HL-60/S4 (cell line): ENCODE data around the gene ANKRD40CL.

Source experiments
- in situ Hi-C: fragments of 300-500 bp; cut with MboI; formaldehyde crosslinking; loops from 2 replicates; pipeline ENCODE4 v1.14.3; 2022; ENCODE audit warnings: low sequenced_read_pairs

Gene ANKRD40CL

GRCh38 chr17:50719144-50719923 is 48.0 kb downstream of the ANKRD40CL start, which contains the start of gene LUC7L3:
LUC7L3 (plus strand) TSS chr17:50719603; CDS start chr17:50719733, 130 bp downstream.
- in situ Hi-C loops, result no loop called here

- in situ Hi-C loops, result no loop called here
These were observed 51.8 kb downstream of the ANKRD40CL start for GRCh38 chr17:50715471-50715870.

DNA sequence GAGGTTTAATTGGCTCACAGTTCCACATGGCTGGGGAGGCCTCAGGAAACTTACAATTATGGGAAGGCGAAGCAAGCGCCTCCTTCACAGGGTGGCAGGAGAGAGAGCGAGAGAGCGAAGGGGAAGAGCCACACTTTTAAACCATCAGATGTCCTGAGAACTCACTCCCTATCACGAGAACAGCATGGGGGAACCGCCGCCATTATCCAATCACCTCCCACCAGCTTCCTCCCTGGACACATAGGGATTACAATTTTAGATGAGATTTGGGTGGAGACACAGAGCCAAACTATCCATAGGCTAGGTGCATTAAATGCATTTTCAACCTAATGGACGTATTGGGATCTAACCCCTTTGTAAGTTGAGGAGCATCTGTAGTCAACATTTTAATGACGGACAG is 54.7 kb downstream of the ANKRD40CL start:
- in situ Hi-C loops, result no loop called here
